AG08396 (cell line): ENCODE data around the gene C10orf62.
A peak's percentile ranks its signal among the peaks of the same experiment; 100 is the strongest.
"Not testable (repeated sequence)": the region's sequence is repeated elsewhere in the genome, so short reads cannot be mapped to it uniquely, and the experiment has no call there.

Source experiments
- DNase-seq: peaks from one replicate; pipeline ENCODE4 v3.0.0; 2012; ENCODE audit warnings: low spot score, mixed read lengths

C10orf62 gene

DNA sequence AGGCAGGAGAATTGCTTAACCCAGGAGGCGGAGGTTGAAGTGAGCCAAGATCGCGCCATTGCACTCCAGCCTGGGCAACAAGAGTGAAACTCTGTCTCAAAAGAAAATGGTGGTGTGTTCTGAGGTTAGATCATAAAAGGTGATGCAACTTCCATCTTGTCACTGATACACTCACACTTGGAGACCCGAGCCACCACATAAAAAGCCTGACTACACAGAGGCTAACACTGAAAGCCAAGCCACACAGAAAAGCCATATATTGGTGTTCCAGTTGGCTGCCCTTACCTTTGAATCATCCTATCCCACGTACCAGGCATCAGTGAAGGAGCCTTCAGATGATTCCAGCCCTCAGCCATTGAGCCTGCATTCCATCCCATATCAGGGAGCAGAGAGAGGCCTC is 39.8 kb downstream of the C10orf62 start:
- DNase-seq, result no peak

DNA sequence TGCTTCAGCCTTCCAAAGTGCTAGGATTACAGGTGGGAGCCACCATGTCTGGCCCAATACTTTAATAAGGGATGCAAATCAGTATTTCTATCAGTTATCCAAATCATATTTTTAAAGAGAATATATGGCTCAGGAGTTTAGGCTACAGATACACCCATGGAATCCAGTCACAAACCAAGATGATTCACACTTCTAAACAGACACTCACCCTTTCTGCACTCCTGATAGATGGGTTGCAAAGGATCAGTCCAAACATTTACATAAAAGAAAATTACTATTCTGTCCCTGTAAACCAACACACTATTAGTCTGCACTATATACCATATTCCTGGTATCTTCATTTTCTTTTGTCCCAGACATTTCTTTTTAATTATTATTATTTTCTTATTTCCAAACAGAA is 41.6 kb downstream of the C10orf62 start:
- DNase-seq, result peak; percentile 32

DNA sequence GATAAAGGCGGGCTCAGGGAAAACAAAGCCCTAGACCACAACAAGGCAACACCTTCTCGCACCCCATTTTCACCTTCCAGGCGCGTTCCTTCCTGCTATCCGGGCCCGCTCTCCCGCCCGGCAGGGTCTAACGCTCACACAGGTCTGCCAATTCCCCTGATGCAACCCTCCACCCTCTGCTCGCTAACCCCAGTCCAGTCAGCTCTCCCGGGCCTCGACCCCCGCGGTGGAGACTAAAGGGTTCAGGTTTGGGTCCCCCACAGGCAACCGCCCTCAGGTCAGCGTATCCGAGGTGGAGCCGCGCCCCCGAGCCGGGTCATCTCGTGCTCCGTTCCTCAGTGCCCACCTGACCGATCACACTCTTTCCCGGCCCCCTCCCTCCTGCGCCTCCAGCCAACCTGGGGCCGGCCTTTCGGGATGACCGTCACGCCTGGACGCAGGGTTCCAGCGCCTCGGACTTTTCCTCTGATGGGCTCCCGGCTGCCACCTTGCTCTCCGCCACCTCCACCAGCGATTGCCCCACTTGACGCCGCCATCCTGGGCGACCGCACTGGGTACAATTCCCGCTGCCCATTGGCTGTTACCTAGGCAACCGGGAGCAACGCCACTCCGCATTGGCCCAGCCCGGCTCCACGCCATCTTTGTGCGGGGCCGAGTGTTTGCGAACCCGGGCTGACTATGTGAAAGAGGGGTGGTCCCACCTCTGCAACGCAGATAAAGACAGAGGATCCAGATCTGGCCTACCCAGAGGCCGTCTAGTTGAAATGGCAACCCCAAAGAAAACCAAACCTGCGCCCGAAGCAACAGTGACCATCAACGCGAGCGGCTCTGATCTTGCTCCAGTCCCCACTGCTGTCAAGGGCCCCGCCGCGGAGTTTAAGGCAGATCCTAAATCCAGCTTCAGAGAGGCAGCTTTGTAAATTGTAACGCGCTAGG is 43.7 kb downstream of the C10orf62 start, which contains the start of gene MORN4:
TSS of gene MORN4 (minus strand) at position 552 of the 936 bp plus-strand sequence. CDS start 13,847 bp downstream, outside the sequence.
- DNase-seq, result peak; percentile 94

DNA sequence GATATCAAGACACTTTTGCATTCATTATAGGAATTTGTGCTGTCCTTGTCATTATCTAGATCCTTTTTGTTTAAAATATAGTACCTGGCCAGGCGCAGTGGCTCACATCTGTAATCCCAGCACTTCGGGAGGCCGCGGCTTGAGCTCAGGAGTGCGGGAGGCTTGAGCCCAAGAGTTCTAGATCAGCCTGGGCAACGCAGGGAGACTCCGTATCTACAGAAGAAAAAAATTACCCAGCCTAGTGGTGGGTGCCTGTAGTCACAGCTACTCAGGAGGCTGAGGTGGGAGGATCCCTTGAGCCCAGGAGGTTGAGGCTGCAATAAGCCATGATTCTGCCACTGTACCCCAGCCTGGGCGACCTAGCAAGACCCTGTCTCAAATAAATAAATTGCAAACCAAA is 44.4 kb downstream of the C10orf62 start:
- DNase-seq, result no peak

DNA sequence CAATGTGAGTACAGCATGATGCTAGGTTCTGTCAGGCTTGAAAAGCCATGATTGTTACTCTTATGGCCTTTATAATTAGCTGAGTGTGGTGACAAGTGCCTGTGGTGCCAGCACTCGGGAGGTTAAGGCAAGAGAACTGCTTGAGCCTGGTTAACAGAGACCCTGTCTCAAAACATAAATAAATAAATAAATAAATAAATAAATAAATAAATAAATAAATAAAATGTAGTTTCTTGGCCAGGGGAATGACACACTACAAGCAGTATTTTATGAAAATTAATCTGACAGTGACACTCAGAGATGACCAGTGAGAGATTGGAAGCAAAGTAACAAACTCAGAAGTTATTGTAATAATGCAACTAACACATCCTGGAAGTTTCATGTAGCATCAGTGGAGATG is 46.1 kb downstream of the C10orf62 start:
- DNase-seq, result no peak

DNA sequence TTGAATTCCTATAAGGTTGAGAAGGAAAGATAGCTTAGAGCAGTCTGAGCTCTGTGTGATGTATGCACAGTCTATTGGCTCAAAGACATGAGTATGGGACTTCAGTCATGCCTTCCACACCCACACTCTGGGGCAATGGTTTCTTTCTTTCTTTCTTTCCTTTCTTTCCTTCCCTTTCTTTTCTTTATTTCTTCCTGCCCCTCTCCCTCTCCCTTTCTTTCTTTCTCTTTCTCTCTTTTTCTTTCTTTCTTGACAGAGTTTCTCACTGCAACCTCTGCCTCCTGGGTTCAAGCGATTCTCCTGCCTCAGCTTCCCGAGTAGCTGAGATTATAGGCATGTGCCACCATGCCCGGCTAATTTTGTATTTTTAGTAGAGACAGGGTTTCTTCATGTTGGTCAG is 49.6 kb downstream of the C10orf62 start:
- not testable (repeated sequence) for DNase-seq

DNA sequence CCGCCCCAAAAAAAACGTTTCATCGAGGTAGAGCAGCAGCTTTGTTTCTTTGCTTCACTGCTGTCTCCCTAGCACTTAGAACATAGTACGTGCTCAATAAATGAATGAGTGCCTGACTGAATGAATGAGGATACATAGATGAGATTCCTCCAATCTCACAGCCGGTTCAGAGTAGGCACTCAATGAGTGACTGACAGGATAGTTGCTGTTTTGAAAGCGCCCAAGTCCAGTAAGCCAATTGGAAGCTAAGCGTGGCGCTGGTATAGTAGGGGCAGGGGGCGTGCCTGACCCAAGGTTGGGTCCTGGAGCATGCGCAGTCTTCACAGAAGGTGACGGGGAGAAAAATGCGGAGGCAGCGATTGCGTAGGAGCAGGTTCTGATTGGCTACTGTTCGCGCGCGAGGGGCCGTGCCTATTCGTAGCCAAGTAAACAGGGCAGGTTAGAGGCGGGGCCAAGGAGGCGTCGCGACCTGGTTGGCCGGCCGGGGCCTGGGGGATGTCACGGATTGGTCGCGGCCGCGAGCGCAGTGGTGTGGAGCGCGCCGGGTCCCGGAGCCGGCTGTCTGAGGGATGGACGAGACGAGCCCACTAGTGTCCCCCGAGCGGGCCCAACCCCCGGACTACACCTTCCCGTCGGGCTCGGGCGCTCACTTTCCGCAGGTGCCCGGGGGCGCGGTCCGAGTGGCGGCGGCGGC is 50.8 kb downstream of the C10orf62 start, which contains the start of gene PI4K2A:
TSS of gene PI4K2A (plus strand) at position 498 of the 694 bp plus-strand sequence. CDS start at position 570, 72 bp downstream.
- DNase-seq, result peak; percentile 98
